H1 (cell line): ENCODE measurements around the gene TLK2. TPM values are rescaled to one million over a fixed set of nuclear protein-coding genes. Genes with fewer than 3 reads are reported as not detected.
"Not testable (repeated sequence)": the region's sequence is repeated elsewhere in the genome, so short reads cannot be mapped to it uniquely, and the experiment has no call there.

Experiments used
- CTCF ChIA-PET: fragments of 300-600 bp; sonication (Branson Sonifier 250); formaldehyde crosslinking; loops from one replicate; lab custom pipeline; 2021; ENCODE audit not compliant: partially characterized antibody; lab: Charles Lee
- POLR2A ChIA-PET: fragments of 300-600 bp; sonication (Branson Sonifier 250); formaldehyde crosslinking; loops from one replicate; lab custom pipeline; 2021; ENCODE audit warnings: inconsistent platforms; ENCODE audit not compliant: partially characterized antibody; lab: Charles Lee
- DNase-seq, 2 experiments: peaks; one replicate each; pipeline versions ENCODE4 v3.0.0 to v3.0.0-alpha.2; 2010 to 2022; ENCODE audit warnings: low spot score in 2 of 2, low read depth in 1 of 2, mixed read lengths in 1 of 2
- FAIRE-seq: peaks from 2 replicates; lab custom pipeline; 2011; peaks lifted over from hg19 to GRCh38; lab: Jason Lieb, UNC
- H2AFZ ChIP-seq: 2 replicates; pipeline ENCODE4 v1.8.1; 2012; ENCODE audit warnings: low read length, inconsistent platforms
- H2AK5ac ChIP-seq: 2 replicates; pipeline ENCODE4 v1.6.1; 2013; ENCODE audit warnings: low read depth, low read length
- H2BK120ac ChIP-seq: replicated peaks from 2 replicates; pipeline ENCODE3; 2013; ENCODE audit warnings: low read depth, low read length, inconsistent platforms
- H2BK12ac ChIP-seq: 2 replicates; pipeline ENCODE4 v1.6.1; 2013; ENCODE audit warnings: low read depth, low read length
- H2BK15ac ChIP-seq: 2 replicates; pipeline ENCODE4 v1.6.1; 2013; ENCODE audit warnings: low read length
- H2BK20ac ChIP-seq: 2 replicates; pipeline ENCODE4 v1.6.1; 2013; ENCODE audit warnings: low read length
- H2BK5ac ChIP-seq: 2 replicates; pipeline ENCODE4 v1.6.1; 2013; ENCODE audit warnings: low read depth, low read length
- H3K14ac ChIP-seq: 2 replicates; pipeline ENCODE4 v1.6.1; 2013; ENCODE audit warnings: inconsistent platforms; ENCODE audit not compliant: insufficient read length
- H3K18ac ChIP-seq: 2 replicates; pipeline ENCODE4 v1.6.1; 2013; ENCODE audit warnings: low read length; ENCODE audit errors: extremely low read depth
- H3K23ac ChIP-seq: 2 replicates; pipeline ENCODE4 v1.6.1; 2013; ENCODE audit warnings: inconsistent platforms; ENCODE audit not compliant: insufficient read length
- H3K23me2 ChIP-seq: 2 replicates; pipeline ENCODE4 v1.6.1; 2013; ENCODE audit warnings: low read depth, low read length
- H3K27ac ChIP-seq: 2 replicates; pipeline ENCODE4 v1.6.1; 2011; ENCODE audit warnings: low read depth, low read length, inconsistent platforms
- H3K27me3 ChIP-seq, 4 experiments: replicated peaks in 1 of 4; 1 replicate in 1 of 4; 2 replicates in 3 of 4; pipeline versions ENCODE4 v1.6.1 to v1.8.1; 2011 to 2013; ENCODE audit warnings: low read length in 3 of 4, mild to moderate bottlenecking in 3 of 4, inconsistent platforms in 2 of 4, mixed read lengths in 2 of 4, moderate library complexity in 1 of 4; ENCODE audit not compliant: control insufficient read depth in 3 of 4, insufficient read depth in 3 of 4; ENCODE audit errors: extremely low read depth in 1 of 4
- H3K36me3 ChIP-seq, 4 experiments: 2 replicates each; pipeline versions ENCODE4 v1.6.1 to v1.8.1; 2011 to 2013; ENCODE audit warnings: mild to moderate bottlenecking in 4 of 4, low read length in 3 of 4, moderate library complexity in 2 of 4, control low read depth in 1 of 4, inconsistent platforms in 1 of 4; ENCODE audit not compliant: insufficient read depth in 4 of 4, control insufficient read depth in 2 of 4
- H3K4ac ChIP-seq: replicated peaks from 2 replicates; pipeline ENCODE3; 2013; ENCODE audit warnings: low read length, low read depth, mixed read lengths, inconsistent platforms; ENCODE audit not compliant: insufficient read length
- H3K4me1 ChIP-seq, 4 experiments: replicated peaks in 1 of 4; 1 replicate in 1 of 4; 2 replicates in 3 of 4; pipeline versions ENCODE4 v1.6.1 to v1.8.1; 2011 to 2013; ENCODE audit warnings: low read length in 3 of 4, inconsistent platforms in 2 of 4, mixed read lengths in 1 of 4; ENCODE audit not compliant: insufficient read depth in 4 of 4, control insufficient read depth in 3 of 4
- H3K4me2 ChIP-seq, 2 experiments: 2 replicates each; pipeline versions ENCODE4 v1.6.1 to v1.8.1; 2011 to 2013; ENCODE audit warnings: low read depth in 2 of 2, low read length in 2 of 2, control low read depth in 1 of 2, inconsistent platforms in 1 of 2, mild to moderate bottlenecking in 1 of 2; ENCODE audit not compliant: insufficient read depth in 1 of 2
- H3K4me3 ChIP-seq, 4 experiments: fragments of 200-600, 300-600 bp in 1 of 4; sonication (generic), shearing (Covaris generic), sonication (Bioruptor Twin) in 1 of 4; 2 replicates each; pipeline versions ENCODE4 v1.5.1 to v1.8.1; 2011 to 2016; ENCODE audit warnings: low read length in 4 of 4, low read depth in 3 of 4, control low read depth in 2 of 4, inconsistent platforms in 2 of 4, mild to moderate bottlenecking in 2 of 4, mixed read lengths in 1 of 4, moderate library complexity in 1 of 4; ENCODE audit not compliant: insufficient read depth in 2 of 4; ENCODE audit errors: extremely low read depth in 1 of 4
- H3K56ac ChIP-seq: replicated peaks from 2 replicates; pipeline ENCODE3; 2013; ENCODE audit warnings: low read depth, mild to moderate bottlenecking, mixed read lengths, low read length, inconsistent platforms; ENCODE audit not compliant: insufficient read length
- H3K79me1 ChIP-seq: 2 replicates; pipeline ENCODE4 v1.6.1; 2013; ENCODE audit warnings: low read depth, low read length, control low read depth
- H3K79me2 ChIP-seq, 2 experiments: 2 replicates each; pipeline versions ENCODE4 v1.6.1 to v1.8.1; 2012 to 2013; ENCODE audit warnings: low read length in 2 of 2, mild to moderate bottlenecking in 2 of 2, inconsistent platforms in 1 of 2; ENCODE audit not compliant: insufficient read depth in 2 of 2, control insufficient read depth in 1 of 2
- H3K9ac ChIP-seq, 4 experiments: replicated peaks in 1 of 4; 1 replicate in 1 of 4; 2 replicates in 3 of 4; pipeline versions ENCODE4 v1.6.1 to v1.8.1; 2011 to 2013; ENCODE audit warnings: low read depth in 3 of 4, low read length in 3 of 4, control low read depth in 2 of 4, mild to moderate bottlenecking in 2 of 4, moderate library complexity in 2 of 4, inconsistent platforms in 1 of 4; ENCODE audit errors: extremely low read depth in 1 of 4
- H3K9me3 ChIP-seq, 2 experiments: 2 replicates each; pipeline versions ENCODE4 v1.6.1 to v1.8.1; 2012 to 2013; ENCODE audit warnings: mild to moderate bottlenecking in 2 of 2, moderate library complexity in 2 of 2, control low read depth in 1 of 2, inconsistent platforms in 1 of 2, low read depth in 1 of 2, low read length in 1 of 2, mixed read lengths in 1 of 2; ENCODE audit not compliant: insufficient read depth in 2 of 2
- H4K20me1 ChIP-seq, 2 experiments: replicated peaks in 1 of 2; 2 replicates each; pipeline versions ENCODE3 to v1.8.1; 2011 to 2013; ENCODE audit warnings: inconsistent platforms in 2 of 2, low read length in 2 of 2, mild to moderate bottlenecking in 1 of 2; ENCODE audit not compliant: insufficient read depth in 2 of 2, control insufficient read depth in 1 of 2
- H4K5ac ChIP-seq: 2 replicates; pipeline ENCODE4 v1.6.1; 2013; ENCODE audit warnings: low read length, low read depth, mixed read lengths, inconsistent platforms; ENCODE audit not compliant: insufficient read length
- H4K8ac ChIP-seq: 2 replicates; pipeline ENCODE4 v1.8.0; 2013; ENCODE audit warnings: mild to moderate bottlenecking, moderate library complexity, low read length, inconsistent platforms; ENCODE audit not compliant: insufficient read depth; ENCODE audit errors: extremely low read depth
- H4K91ac ChIP-seq: replicated peaks from 2 replicates; pipeline ENCODE3; 2013; ENCODE audit warnings: low read length, mixed read lengths, inconsistent platforms; ENCODE audit not compliant: insufficient read length
- BACH1 ChIP-seq: IDR thresholded peaks from 2 replicates; pipeline ENCODE4 v1.6.1; 2012; ENCODE audit warnings: low read length, improper control_type of control experiment
- KDM4A ChIP-seq: IDR thresholded peaks from one replicate; pipeline ENCODE4 v1.7.1; 2012; ENCODE audit warnings: low read depth, mild to moderate bottlenecking, moderate library complexity, low read length, inconsistent platforms; ENCODE audit not compliant: severe bottlenecking
- POLR2A ChIP-seq, 2 experiments: IDR thresholded peaks; 1 replicate in 1 of 2; 2 replicates in 1 of 2; pipeline ENCODE4 v1.6.1; 2011; ENCODE audit warnings: low read depth in 2 of 2, low read length in 2 of 2, mild to moderate bottlenecking in 2 of 2; ENCODE audit errors: control extremely low read depth in 1 of 2
- SIN3A ChIP-seq, 2 experiments: IDR thresholded peaks in 1 of 2; conservative IDR thresholded peaks in 1 of 2; 2 replicates each; pipeline ENCODE4 v1.6.1; 2011 to 2012; ENCODE audit warnings: low read length in 2 of 2, improper control_type of control experiment in 1 of 2, low read depth in 1 of 2, mild to moderate bottlenecking in 1 of 2
- WGBS, 2 experiments: shearing (Covaris generic) in 1 of 2; methylation state at CpG; one replicate each; pipeline versions ENCODE4 v1.1.6 to v1.1.7; 2013 to 2015; ENCODE audit warnings: low lambda C conversion rate in 2 of 2, mixed read lengths in 2 of 2, inconsistent platforms in 1 of 2, low coverage in 1 of 2, missing lambda C conversion rate in 1 of 2; ENCODE audit not compliant: insufficient replicate concordance in 2 of 2, insufficient coverage in 1 of 2, insufficient read length in 1 of 2; ENCODE audit errors: extremely low coverage in 1 of 2, missing lambda C conversion rate in 1 of 2; 5-methylcytosine and 5-hydroxymethylcytosine counted together
- polyA plus RNA-seq, 7 experiments: library from polyadenylated mRNA; depleted of rRNA in 3 of 7; stranded (reverse) in 5 of 7; unstranded in 2 of 7; fragments of >200 nt in 5 of 7; fragments of 200-250 nt in 2 of 7; gene quantifications; 1 replicate in 5 of 7; 2 replicates in 1 of 7; 4 replicates in 1 of 7; pipeline versions ENCODE4 v1.2.1 to v1.2.3, GENCODE V29; 2011 to 2013; ENCODE audit warnings: missing spikeins in 2 of 7, mixed read lengths in 2 of 7
- total RNA-seq: library from RNA; stranded (reverse); fragmentation: NEBNext Ultra II Directional; extraction: Animal tissue kit (Norgen Biotek cat#: 25700); gene quantifications from 2 replicates; pipeline ENCODE4 v1.2.1, GENCODE V29; 2021

TLK2 gene
- total and polyA plus RNA-seq, 2 of the 8 experiments (the other 6 are each of a cell fraction or from before 2014, with no cell fraction given): 43.1 to 59.9 TPM

- FAIRE-seq, H2BK5ac ChIP-seq, H2BK20ac ChIP-seq, POLR2A ChIA-PET, H3K9me3 ChIP-seq, H4K5ac ChIP-seq, H2BK120ac ChIP-seq, H2BK12ac ChIP-seq: not testable (repeated sequence)
- peak in 1 of 2 experiments; percentile 58 for DNase-seq
- TF ChIP-seq KDM4A (peak; percentile 38), POLR2A (IDR thresholded peaks at IDR 0.05; ENCODE audit: control extremely low read depth in 1 of 2, low read depth in 2 of 2, low read length in 2 of 2) (peak in 1 of 2 experiments; percentile 20; a peak in 1 of 3 replicates), SIN3A (conservative IDR thresholded peaks at IDR 0.05 in 1 of 2, IDR thresholded peaks at IDR 0.05 in 1 of 2; ENCODE audit: low read depth in 1 of 2, low read length in 2 of 2) (0 out of 4 replicates have a peak, but pooled peaks of 1 of the 2 experiments have one; percentile 18), BACH1 (peak; percentile 51; the same call in 1 of the 2 replicates)
- TF ChIP-seq, all 59 proteins: peak for 4; not testable (repeated sequence) for 55
- H2BK15ac ChIP-seq, H3K18ac ChIP-seq, H4K91ac ChIP-seq, H3K14ac ChIP-seq, H3K36me3 ChIP-seq, H3K4me1 ChIP-seq, H2AK5ac ChIP-seq, H3K23ac ChIP-seq, H4K20me1 ChIP-seq, H3K56ac ChIP-seq, H3K23me2 ChIP-seq, CTCF ChIA-PET, H3K79me1 ChIP-seq, H3K4ac ChIP-seq, H3K27ac ChIP-seq, H2AFZ ChIP-seq, H3K27me3 ChIP-seq: not testable (repeated sequence)
- Histone ChIP-seq H3K4me2 (peak overlapping the region; percentile 52 to 68), H4K8ac (peak overlapping the region; percentile 57; the same call in 1 of the 2 replicates), H3K79me2 (peaks cover 0 to 40% of the 10 kb centered on the region in 2 experiments; a peak in 2 of 4 replicates), H3K4me3 (peak overlapping the region; percentile 47 to 81 (median 61)), H3K9ac (peak overlapping the region; percentile 25 to 92 (median 62); a peak in 4 of 7 replicates)
- 5% methylated on average over 36 of the region's 61 CpGs; no CpG with 5 or more reads in 1 of the 2 experiments for WGBS, 2 experiments
Observed at GRCh38 chr17:62477718-62478408, 762 bp upstream of the TLK2 start.
